A204.1 (cell line): Measurements from ENCODE around the gene PITPNM3.

ENCODE experiments used
- FAIRE-seq: peaks from 2 replicates; lab custom pipeline; 2012; peaks lifted over from hg19 to GRCh38; lab: Jason Lieb, UNC

The PITPNM3 gene

GRCh38 chr17:6460531-6461161 lies 95.7 kb downstream of the PITPNM3 start:
- FAIRE-seq: no peak

DNA sequence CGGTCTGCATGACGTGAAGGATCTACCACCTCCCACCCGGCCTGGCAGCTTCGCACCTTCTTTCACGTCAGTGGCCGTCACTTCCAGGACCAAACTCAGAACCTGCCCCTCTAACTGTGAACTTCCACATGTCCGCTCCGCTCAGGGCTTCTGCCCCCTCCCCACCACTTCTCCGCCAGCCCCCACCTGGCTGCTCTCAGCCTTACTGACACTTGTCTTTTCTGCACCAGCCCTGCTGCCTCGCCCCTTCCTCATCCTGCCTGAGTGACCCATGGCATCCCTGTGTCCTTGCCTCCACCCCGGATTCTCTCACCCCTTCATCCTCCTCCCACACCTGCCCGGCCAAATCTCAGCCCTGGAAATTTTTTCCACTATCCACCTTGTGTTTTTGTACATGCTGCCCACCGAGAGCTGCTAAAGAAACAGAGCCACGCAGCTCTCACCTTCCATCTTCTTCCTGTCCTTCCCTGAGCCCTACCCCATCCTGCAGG lies 97.8 kb downstream of the PITPNM3 start:
- no peak for FAIRE-seq

DNA sequence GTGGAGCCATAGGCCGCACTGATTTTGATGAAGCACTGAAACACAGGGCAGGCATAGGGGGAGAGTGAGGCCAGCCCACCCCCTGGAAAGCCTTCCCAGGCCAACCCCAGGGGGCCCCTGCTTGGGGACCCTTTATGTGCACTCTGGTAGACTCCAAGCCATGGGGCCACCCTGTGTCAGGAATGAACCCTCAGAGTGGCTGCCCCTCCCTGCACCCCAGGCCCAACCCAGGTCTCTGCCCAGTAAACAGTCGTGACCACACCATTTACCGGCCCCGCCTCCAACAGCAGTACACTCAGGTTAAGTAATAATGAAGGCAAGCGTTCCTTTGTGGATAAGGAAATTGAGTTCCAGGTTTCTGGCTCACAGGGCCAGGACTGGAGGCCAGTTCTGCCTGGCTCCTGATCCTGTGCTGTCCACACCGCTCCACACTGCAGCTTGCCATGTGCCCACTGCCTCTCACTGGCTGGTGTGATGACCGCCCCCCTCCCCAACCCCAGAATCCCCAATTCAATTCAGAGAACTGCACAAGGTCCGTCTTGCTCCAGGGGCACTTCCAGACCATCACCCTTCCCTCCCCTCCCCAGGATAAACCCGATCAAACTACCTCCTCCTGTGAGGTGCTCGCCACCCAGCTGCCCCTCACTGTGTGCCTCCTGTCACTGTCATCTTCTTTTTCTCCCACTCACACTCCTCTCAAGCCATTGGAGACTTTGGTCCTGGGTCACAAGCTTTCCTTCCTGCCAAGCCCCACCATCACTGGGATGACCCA lies 98.5 kb downstream of the PITPNM3 start:
- FAIRE-seq: no peak

- no peak for FAIRE-seq
Observed at GRCh38 chr17:6456914-6457687, 99.3 kb downstream of the PITPNM3 start.

DNA sequence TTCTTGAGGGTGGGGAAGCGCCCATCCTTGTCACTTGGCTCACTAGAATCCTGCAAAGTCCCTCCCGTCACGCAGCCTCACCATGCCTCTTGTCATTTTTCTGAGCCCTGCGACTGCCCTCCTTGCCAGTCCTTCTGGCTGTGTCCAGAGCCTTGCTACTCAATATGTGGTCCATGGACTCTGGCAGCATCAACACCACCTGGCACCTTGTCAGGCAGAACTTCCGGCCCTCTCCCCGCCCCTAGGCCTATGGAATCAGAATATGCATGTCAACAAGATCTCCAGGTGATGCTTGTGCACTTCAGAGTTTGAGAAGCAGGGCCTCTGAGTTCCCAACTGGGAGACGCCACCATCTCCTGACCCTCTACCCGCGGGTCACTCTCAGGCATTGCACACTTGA lies 100.0 kb downstream of the PITPNM3 start:
- no peak for FAIRE-seq

- FAIRE-seq: no peak
Observed at GRCh38 chr17:6455321-6455705, 101.0 kb downstream of the PITPNM3 start.

GRCh38 chr17:6454495-6455320 lies 101.6 kb downstream of the PITPNM3 start:
- no peak for FAIRE-seq

DNA sequence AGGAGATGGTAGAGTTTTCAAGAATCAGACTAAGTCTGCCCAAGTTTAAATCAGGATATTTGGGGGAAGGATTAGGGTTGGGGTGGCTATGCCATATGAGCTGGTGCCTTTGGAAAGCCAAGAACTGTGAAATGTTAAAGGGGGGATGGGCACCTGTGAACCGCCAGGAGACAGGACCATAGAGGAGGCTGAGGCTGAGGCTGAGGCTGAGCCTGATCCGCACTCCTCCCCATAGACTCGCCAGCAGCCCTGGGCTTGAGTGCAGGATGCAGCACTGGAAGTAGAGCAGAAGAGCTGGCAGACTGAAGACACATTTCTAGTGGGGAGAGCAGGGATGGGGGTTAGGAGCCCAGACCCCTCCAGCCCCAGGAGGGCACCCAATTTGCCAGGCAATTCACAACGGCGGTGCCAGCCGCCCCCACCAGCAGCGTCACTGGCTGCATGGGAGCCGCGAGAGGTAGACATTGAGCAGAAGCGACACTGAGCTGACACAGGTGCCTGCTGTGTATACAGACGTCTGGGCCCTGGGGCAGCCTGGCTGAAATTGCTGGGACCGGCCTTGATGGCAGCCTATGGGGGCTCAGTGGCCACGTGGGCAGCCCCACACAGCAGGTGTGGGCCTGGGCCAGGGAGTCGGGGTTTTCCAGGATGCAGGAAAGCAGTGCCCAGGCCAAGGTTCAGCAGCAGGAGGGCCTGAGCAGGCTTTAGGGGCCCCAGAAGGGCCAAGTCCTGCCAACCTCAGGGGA lies 102.9 kb downstream of the PITPNM3 start:
- FAIRE-seq: no peak

GRCh38 chr17:6452471-6453266 lies 103.7 kb downstream of the PITPNM3 start:
- FAIRE-seq: no peak

GRCh38 chr17:6450926-6451832 lies 105.2 kb downstream of the PITPNM3 start:
- FAIRE-seq: no peak

DNA sequence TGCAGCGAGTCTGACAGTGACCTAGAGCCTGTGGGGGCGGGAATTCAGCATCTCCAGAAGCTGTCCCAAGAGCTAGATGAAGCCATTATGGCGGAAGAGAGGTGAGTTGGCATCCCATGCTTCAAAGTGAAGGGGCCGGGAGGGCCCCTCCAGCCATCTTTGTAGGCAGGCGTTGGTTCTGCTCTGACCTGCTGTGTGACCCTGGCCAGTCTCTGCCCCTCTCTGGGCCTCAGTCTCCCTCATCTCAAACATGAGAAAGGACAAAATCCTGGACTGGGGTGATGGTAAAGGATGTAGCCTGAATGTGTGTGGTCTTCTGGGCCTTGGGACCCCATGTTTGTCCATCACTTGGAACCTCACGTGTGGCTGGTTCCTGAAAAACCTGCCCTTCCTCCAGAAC lies 107.0 kb downstream of the PITPNM3 start:
- FAIRE-seq: no peak

- FAIRE-seq: no peak
Observed at GRCh38 chr17:6448473-6448872, 107.9 kb downstream of the PITPNM3 start.

DNA sequence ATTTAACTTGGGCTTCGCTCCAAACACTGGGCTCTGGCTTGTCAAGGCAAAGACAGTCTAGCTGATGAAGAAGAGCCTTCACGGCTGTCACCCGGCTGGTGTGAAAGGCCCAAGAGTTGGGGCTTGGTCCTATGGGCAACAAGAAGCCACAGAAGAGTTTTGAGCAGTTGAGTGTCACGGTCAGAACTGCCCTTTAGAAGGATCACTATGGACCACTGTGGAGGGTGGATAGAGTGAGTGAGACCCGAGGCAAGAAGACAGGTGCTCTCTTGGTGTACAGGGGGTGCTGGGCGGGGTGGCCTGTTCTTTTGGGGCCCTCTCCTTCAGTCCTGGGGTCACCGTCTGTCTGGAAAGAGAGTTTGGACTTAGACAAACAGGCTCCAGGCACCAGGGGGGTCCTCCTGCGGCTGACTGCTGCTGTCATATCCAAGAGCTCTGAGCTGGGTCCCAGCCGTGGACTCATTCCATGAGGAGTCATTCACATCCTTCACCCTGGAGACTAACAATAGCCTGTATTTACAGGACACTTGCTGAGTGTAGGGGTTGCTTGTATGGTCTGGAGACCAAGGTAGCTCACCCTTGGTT lies 109.7 kb downstream of the PITPNM3 start:
- no peak for FAIRE-seq

GRCh38 chr17:6444571-6445335 lies 111.6 kb downstream of the PITPNM3 start:
- FAIRE-seq: no peak

DNA sequence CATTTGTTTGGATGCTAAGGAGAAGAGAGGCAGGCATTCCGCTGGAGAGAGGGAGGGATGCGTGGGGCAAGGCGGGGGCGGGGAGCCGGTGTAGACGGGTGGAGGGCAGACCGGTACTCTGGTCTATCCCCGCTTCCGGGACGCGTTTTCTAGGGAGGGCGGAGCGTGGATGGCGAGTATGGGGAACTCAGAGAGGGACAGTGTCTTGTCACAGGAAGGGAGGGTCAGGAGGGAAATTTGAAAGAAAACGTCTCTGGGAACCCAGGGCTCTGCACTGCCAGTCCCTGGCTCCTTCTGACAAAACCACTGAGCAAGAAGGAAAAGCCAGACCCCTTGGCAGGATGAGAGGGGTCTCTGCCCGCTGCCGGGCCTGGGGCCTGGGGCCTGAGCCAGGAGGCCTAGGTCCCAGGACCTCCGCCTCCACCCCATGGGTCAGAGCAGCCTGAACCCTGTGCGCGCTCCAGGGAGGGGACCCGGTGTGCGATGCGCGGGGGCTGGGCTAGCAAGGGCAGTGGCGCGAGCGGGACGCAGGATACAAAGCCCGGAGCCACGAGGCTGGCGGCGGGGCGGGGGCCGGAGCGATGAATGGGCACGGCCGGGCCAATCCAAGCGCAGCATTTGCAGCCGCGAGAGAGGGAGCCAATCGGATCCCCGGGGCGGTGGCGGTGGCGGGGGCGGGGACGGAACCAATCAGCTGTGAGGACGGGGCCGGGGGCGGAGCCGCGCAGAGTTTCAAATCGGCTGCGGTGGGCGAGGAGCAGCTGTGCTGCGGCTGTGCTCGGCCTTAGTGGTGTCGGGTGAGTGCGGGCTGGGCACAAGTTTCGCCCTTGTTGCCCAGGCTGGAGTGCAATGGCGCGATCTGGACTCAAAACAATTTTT lies 112.4 kb downstream of the PITPNM3 start, which contains the start of gene PIMREG:
TSS of gene PIMREG (plus strand) at position 764 of the 879 bp plus-strand sequence. CDS start 656 bp downstream, outside the sequence.
- peak; percentile 88 for FAIRE-seq

DNA sequence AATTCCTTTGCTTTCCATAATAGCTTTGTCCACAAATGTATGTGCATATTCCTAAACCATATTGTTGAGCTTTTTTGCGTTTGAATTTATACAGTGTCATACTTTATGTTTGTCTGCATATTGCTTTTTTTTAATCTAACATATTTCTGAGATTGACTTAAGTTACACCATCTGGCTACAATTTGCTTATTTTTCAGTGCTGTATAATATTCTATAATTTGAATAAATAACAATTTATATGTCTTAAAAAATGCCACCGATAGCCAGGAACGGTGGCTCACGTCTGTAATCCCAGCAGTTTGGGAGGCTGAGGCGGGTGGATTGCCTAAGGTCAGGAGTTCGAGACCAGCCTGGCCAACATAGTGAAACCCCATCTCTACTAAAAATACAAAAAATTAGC lies 113.6 kb downstream of the PITPNM3 start:
- FAIRE-seq: no peak

GRCh38 chr17:6439951-6440350 lies 116.4 kb downstream of the PITPNM3 start:
- FAIRE-seq: no peak
